ENCODE results near the gene SIRT4.
"Not testable (repeated sequence)": the region's sequence is repeated elsewhere in the genome, so short reads cannot be mapped to it uniquely, and the experiment has no call there.

The SIRT4 gene

DNA sequence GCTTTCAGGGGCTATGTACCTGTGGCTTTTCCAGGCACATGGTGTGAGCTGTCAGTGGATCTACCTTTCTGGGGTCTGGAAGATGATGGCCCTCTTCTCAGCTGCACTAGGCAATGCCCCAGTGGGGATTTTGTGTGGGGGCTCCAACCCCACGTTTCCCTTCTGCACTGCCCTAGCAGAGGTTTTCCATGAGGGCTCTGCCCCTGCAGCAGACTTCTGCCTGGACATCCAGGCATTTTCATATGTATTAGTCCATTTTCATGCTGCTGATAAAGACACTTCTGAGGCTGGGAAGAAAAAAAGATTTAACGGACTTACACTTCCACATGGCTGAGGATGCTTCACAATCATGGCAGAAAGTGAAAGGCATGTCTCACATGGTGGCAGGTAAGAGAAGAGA is 34.3 kb downstream of the SIRT4 start:
- not testable (repeated sequence) for DNase-seq

DNA sequence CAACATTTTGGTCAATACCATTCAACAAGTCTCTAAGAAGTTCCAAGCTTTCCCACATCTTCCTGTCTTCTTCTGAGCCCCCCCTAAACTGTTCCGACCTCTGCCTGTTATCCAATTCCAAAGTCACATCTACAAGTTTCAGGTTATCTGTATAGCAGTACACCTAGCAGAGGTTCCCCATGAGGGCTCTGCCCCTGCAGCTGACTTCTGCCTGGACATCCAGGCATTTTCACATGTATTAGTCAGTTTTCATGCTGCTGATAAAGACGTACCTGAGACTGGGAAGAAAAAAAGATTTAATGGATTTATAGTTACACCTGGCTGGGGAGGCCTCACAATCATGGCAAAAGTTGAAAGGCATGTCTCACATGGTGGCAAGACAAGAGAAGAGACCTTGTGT is 35.6 kb downstream of the SIRT4 start:
- DNase-seq = no peak

DNA sequence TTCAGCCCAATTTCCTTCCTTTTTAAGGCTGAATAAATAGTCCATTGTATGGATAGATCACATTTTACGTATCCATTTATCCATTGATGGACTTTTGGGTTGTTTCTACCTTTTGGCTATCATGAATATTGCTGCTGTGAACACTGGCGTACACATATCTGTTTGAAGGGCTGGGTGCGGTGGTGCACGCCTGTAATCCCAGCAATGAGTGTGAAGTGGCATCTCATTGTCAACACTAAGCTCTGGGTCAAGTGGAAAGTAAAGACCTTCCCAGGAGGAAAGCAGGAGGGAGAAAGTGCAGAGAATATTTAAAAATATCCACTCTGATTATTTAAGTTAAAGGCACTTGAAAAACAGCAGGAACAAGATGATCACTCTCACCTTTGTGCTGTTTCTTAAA is 37.1 kb downstream of the SIRT4 start:
- no peak for DNase-seq

DNA sequence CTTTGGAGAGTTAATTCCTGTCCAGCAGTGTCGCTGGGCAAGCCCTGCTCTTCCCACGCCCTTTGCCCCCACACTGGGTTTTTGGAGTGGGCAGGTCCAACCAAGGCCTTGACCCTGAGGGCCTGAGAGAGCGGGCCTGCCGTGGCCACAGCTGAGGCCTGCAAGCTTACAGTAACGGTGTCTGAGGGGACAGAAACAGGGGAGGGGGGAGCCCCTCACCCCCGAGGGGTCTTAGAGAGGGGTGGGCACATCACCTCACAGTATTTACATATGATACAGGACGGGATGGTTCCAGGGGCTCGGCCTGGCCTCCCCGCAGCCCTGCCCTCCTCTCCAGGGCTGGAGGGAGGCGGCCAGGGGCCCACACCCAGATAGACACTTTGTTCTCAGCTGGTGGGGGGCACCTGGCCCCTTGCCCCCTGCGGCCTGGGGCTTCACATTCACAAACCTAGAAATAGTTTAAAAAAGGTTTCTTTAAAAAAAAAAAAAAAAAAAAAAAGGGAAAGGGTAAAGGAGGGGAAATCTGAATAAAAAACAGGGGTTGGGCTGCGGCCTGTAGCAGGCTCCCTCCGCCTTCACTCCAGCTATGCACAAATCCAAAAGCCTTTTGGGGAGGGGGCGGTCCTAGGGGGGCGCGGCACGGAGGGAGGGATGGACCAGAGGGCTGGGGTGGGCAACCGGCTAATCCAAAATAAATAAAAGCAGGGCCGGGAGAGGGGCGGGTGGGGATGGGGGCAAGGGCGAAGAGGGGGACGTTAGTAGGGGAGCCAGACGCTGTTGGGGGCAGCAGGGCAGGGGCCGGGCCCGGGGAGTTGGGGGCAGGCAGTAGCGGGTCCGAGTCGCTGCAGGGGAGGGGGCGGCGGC is 40.3 kb downstream of the SIRT4 start:
- no peak for DNase-seq

DNA sequence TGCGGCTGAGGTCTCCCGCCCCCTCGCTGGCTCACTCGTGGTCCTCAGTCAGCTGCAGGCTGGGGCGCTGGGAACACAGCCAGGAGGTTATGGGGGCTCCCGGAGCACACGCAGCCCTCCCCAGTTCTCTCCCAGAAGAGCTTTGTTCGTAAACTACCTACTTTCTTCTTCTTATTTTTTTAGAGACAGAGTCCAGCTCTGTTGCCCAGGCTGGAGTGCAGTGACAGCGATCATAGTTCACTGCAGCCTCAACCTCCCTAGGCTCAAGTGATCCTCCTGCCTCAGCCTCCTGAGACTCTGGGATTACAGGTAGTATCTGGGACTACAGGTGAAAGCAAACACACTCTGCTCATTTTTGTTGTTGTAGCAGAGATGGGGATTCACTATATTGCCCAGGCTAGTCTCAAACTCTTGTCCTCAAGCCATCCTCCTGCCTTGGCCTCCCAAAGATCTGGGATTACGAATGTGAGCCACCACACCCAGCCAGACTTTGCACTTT is 41.0 kb downstream of the SIRT4 start:
- DNase-seq = no peak

DNA sequence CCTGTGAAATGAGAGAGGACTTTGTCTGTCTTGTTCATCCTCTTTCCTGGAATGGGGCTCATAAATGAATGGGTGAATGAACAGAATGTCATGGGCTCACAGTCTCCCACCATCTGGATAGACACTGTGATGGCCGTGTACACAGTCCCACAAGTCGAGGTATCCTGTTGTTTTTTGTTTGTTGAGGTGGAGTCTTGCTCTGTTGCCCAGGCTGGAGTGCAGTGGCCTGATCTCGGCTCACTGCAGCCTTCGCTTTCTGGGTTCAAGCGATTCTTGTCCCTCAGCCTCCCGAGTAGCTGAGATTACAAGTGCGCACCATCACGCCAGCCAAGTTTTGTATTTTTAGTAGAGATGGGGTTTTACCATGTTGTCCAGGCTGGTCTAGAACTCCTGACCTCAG is 41.6 kb downstream of the SIRT4 start:
- no peak for DNase-seq

DNA sequence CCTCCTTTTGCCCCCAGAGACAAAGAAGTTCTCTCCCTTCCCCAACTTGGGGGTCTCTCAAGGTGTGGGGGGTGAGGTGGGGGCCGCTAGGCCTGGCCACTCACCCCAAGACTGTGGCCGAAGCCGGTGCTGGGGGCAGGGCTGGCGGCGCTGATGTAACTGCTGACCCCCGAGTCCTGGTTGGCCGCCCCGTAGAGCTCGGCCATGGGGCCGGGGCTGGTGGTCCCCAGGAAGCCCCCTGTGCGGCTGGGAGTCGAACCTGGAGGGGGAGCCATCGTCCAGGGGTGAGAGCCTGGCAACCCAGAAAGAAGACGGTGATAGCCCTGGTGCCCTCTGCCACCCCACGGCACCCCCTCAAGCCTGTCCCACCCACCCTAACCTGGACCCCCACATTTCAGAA is 43.9 kb downstream of the SIRT4 start:
- no peak for DNase-seq

DNA sequence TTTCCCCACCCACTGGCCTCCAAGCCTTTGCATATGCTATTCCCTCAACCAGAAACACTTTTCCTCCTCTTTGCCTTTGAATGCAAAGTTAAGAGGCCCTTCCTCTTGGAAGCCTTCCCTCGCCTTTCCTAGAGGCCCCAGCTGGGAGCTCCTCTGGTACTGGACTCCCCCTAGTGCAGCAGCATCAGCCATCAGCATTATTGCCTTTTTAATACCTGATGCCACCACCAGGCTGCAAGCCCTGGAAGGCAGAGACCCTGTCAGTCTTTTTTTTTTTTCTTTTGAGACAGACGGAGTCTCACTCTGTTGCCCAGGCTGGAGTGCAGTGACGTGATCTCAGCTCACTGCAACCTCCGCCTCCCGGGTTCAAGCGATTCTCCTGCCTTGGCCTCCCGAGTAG is 44.6 kb downstream of the SIRT4 start:
- no peak for DNase-seq

DNA sequence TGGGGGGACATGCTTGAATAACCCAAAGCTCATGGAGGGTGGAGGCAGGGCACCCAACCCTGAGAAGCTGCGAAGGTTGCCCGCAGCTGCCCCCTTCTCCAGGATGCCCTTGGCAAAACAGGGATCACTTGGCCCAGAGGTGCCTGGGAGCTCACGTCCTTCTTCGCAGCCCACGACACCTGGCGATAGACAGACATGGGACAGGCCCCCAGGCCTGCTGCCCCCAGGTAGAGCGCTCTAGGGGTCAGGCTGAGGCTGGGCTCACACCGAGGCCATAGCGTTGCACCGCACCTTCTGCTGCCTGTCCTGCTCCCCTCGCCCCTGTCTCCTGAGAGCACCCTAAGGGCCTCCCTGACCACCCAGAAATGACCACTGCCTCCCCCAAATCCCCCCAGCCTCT is 45.6 kb downstream of the SIRT4 start:
- no peak for DNase-seq

DNA sequence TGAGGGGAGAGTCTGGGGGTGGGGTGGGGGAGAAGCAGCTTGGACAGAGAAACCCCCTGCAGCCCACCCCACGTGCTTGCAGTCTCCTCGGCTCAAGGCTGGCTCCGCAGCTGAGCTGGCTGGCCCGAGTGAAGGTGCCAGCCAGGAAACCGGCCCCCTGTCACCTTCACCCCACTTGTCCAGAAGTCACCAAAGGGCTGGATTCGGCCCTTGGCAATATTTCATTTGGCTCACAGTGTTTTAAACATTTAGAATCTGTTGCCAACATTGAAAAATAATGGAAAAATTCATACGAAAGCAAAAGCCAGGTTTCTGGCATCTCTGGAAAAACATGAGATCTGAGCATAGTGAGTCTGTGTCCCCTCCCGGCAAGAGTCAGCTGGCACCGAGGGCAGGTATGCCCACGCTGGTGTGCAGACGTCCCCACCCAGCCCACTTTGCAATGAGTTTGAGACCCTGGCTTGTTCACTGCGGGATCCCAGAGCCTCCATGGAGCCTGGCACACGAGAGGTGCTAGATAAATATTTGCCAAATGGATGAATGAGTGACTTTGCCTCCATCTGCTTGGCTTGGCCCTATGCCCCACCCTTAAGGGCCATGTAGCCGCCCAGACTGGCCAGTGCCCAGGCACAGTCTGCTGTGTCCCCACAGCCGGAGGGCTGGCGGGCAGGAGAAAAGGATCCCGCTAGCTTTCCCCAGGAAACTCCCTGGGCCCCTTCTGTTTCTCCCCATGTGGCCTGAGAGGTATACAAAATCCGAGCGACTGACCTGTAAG is 48.6 kb downstream of the SIRT4 start:
- no peak for DNase-seq

DNA sequence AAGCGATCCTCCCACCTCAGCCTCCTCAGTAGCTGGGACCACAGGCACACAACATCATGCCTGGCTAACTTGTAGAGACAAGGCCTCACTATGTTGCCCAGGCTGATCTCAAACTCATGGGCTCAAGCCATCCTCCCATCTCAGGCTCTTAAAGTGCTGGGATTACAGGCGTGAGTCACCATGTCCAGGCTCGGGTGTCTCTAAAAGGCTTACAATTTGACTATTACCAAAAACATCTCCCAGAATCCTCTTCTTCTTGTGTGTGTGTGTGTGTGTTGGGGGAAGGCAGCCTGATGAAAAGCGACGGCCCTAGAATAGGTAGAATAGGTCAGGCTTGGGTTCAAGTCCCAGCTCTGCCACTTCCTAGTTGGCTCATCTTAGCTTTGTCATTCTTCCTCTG is 50.0 kb downstream of the SIRT4 start:
- DNase-seq = peak; percentile 20

DNA sequence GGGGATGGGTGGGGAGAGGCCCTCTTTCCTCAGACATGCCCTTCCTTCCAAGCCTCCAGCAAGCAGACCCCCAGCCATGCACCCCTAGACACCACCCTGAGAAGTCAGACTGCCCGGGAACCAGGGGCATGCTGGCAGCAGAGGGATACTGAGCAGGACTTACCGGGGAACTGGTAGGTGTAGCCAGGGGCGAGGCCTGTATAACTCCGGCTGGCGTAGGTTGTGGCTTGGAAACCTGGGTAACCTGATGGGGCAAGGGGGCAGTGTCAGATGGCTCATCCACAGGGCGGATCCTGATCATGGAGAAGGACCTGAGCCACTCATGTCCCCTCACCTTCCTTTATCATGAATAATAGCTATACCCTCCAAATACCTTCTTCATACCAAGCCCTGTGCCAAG is 51.0 kb downstream of the SIRT4 start:
- DNase-seq = no peak

DNA sequence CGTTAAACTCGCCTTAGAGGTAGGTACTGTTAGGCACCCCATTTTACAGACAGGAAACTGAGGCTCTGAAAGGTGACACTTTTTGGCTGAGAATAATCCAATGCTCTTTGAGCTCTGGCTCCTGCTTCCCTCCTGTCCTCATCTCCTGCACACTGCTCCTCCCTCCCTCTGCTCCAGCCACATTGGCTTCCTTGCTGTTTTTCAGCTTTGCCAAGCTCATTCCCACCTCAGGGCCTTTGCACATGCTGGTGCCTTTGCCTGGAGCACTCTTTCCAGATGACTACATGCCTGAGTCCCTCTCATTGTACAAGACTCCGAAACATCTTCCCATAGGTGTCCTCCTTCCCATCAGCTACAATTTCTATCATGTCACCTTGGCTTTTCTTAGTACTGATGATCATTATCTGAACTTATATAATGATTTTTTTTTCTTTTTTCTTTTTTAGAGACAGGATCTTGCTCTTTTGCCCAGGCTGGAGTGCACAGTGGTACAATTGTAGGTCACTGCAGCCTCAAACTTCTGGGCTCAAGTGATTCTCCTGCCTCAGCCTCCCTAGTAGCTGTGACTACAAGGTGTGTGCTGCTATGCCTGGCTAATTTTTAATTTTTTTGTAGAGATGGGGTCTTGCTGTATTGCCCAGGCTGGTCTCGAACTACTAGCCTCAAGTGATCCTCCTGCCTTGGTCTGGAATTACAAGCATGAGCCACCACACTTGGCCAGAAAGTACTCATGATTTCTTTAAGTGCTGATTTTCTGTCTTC is 51.6 kb downstream of the SIRT4 start:
- no peak for DNase-seq

DNA sequence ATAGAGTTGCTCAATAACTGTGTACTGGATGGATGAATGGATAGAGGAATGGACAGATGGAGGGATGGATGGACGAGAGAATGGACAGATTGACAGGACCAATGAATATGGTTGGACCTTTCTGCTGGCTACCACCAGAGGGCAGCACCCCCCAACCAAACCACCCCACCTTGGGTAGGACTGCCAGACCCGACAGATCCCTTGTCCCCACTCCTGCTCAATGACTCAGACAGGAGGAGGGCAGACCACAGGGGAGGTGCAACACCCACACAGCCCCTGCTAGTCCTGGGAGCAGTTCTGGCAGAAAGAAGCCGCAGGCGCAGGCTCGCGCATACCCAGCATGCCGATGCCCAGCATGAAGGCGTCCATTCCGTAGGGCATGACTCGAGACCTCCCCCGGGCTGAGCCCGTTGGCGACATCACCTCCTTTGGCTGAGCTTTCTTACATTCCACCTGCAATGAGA is 54.5 kb downstream of the SIRT4 start:
- DNase-seq = peak; percentile 68

DNA sequence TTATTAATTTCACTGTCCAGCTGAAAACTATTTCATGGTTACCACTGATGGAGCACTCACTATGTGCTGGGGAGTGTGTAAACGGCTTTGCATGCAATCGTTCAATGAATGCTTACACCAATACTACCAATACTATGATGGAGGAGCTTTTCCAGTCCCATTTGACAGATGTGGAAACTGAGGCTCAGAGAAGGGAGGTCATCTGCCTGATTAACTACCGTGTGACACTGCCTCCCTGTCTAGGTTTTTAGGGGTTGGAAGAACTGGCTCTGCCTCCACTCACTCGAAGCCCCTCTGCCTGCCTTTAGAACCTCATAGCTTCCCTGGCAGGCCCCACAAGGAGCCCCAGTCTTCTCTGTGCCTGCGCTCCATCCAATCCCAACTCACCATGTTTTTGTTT is 55.0 kb downstream of the SIRT4 start:
- DNase-seq = no peak

DNA sequence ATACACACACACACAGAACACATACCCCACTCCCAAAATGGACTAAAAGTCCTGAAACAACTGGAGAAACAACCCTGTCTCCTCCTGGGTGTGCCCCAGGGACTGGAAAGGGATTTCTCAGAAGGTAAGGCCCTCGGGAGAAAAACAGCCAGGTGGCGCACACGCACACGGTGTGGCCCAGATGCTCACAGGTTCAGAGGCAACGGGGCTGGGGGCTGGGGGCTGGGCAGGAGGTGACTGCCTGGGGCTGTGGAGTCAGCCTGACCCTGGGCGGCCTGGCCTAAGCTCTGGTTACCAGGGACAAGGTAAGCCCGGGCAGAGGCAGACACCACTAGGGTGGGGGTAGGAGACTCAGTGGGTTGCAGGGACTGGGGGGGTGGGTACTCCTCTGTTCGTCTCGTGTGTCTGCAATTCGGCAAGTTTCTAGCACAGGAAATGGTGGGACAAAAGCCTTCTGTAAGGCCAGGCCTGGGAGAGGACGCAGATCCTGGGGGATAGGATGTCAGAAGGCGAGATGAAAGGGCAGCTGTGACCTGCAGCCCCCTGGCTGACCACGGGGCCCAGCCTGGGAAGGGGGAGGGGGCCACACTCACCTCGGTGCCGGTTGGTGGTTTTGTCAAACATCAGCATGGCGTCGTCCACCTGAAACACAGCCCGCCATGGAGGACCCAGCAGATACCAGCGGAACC is 56.4 kb downstream of the SIRT4 start:
- DNase-seq = no peak

DNA sequence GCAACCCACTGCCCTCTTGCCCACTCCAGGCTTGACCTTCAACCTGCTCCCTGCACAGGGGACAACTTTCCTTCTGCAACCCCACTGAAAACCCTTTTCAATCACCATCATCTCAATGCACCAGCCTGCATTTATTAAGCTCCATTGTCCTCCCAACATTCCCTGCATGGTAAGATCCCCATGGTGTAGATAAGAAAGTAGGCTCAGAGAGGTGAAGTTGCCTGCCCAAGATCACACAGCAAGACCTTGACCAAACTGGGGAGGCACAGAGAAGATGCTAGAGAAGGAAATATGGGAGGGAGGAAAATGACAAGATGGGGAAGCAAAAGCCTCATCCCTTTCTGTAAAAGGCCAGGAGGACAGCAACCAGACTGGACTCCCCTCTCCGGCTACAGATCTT is 57.0 kb downstream of the SIRT4 start:
- DNase-seq = no peak

DNA sequence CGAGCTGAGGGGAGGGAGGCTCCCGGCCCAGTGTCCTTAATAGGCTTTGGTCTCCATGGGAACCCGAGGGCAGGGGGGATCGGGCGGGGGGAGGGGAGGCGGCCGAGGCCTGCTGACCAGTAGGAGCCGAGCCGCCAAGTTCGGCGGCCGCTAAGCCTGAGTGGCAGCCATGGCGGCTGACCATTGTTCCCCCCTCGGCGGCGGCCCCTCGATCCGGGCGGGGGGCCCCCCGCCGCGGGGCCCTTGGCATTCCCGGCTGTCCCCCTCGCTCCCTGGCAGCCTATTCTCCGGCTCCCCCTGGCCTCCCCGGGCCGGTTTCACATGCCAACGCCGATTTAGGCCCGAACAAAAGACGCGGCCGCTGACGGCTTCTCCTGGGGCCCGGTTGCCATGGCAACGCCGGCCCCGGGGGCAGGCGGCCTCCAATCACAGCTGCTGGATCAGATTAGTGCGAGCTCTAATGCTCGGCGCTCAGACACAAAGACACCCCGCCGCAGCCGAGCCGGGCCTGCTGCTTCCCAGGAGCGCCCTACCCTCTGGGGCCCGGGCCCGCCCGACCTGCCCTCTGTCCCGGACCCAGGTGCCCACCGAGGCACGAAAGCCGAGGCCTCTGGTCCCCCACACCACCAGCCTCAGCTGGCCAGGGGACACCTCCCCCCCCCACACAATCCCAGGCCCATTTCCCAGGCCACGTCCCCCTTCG is 59.5 kb downstream of the SIRT4 start:
- no peak for DNase-seq
